Keratinocyte (primary cell): ENCODE results near the gene PLEKHA6. TPM values are rescaled to one million over a fixed set of nuclear protein-coding genes. Genes with fewer than 3 reads are reported as not detected.

Experiments
- DNase-seq: peaks from one replicate; pipeline ENCODE4 v3.0.0-alpha.2; 2011; ENCODE audit warnings: low read depth, missing footprints, low spot score
- FAIRE-seq: peaks from 2 replicates; lab custom pipeline; 2011; peaks lifted over from hg19 to GRCh38; lab: Jason Lieb, UNC
- H2AFZ ChIP-seq: 2 replicates; pipeline ENCODE4 v1.6.0; 2012; ENCODE audit warnings: low read length, control low read depth, inconsistent platforms; ENCODE audit not compliant: control insufficient read depth
- H3K27ac ChIP-seq: 2 replicates; pipeline ENCODE4 v1.5.1; 2011; ENCODE audit warnings: low read length; ENCODE audit not compliant: control insufficient read depth, insufficient read depth
- H3K27me3 ChIP-seq: 3 replicates; pipeline ENCODE4 v1.6.0; 2011; ENCODE audit warnings: low read length; ENCODE audit not compliant: control insufficient read depth, insufficient read depth; ENCODE audit errors: extremely low read depth
- H3K36me3 ChIP-seq, 2 experiments: 2 replicates in 1 of 2; 3 replicates in 1 of 2; pipeline ENCODE4 v1.5.1; 2011; ENCODE audit warnings: low read length in 2 of 2, mild to moderate bottlenecking in 1 of 2; ENCODE audit not compliant: control insufficient read depth in 2 of 2, insufficient read depth in 2 of 2; ENCODE audit errors: extremely low read depth in 1 of 2
- H3K4me1 ChIP-seq: 3 replicates; pipeline ENCODE4 v1.5.1; 2011; ENCODE audit warnings: low read length; ENCODE audit not compliant: control insufficient read depth, insufficient read depth; ENCODE audit errors: extremely low read depth
- H3K4me2 ChIP-seq: 3 replicates; pipeline ENCODE4 v1.6.0; 2011; ENCODE audit warnings: low read depth, low read length; ENCODE audit not compliant: control insufficient read depth, insufficient read depth; ENCODE audit errors: extremely low read depth
- H3K4me3 ChIP-seq, 3 experiments: fragments of 200-600 bp in 1 of 3; sonication (generic) in 1 of 3; 2 replicates in 2 of 3; 3 replicates in 1 of 3; pipeline ENCODE4 v1.5.1; 2011 to 2016; ENCODE audit warnings: low read length in 3 of 3, mild to moderate bottlenecking in 3 of 3, control low read depth in 2 of 3, inconsistent platforms in 1 of 3, low read depth in 1 of 3, mixed read lengths in 1 of 3, mixed run types in 1 of 3, moderate library complexity in 1 of 3; ENCODE audit not compliant: control insufficient read depth in 2 of 3, insufficient read depth in 2 of 3; ENCODE audit errors: extremely low read depth in 1 of 3
- H3K79me2 ChIP-seq: 2 replicates; pipeline ENCODE4 v1.6.0; 2012; ENCODE audit warnings: low read length; ENCODE audit not compliant: control insufficient read depth, insufficient read depth
- H3K9ac ChIP-seq: 3 replicates; pipeline ENCODE4 v1.6.0; 2011; ENCODE audit warnings: low read length; ENCODE audit not compliant: control insufficient read depth, insufficient read depth; ENCODE audit errors: extremely low read depth
- H3K9me1 ChIP-seq: 3 replicates; pipeline ENCODE4 v1.6.0; 2011; ENCODE audit warnings: low read length; ENCODE audit not compliant: control insufficient read depth, insufficient read depth; ENCODE audit errors: extremely low read depth
- H3K9me3 ChIP-seq: 2 replicates; pipeline ENCODE4 v1.5.1; 2012; ENCODE audit warnings: low read depth, low read length; ENCODE audit not compliant: control insufficient read depth
- H4K20me1 ChIP-seq: 3 replicates; pipeline ENCODE4 v1.6.0; 2011; ENCODE audit warnings: low read length; ENCODE audit not compliant: control insufficient read depth, insufficient read depth; ENCODE audit errors: extremely low read depth
- EZH2 ChIP-seq: IDR thresholded peaks from one replicate; pipeline ENCODE4 v1.6.1; 2012; ENCODE audit warnings: inconsistent platforms, mild to moderate bottlenecking, low read length, moderate library complexity
- dilution Hi-C: fragments of 300-500 bp; cut with MboI; formaldehyde crosslinking; loops from one replicate; pipeline ENCODE4 v1.7.0; 2020; ENCODE audit warnings: low sequenced_read_pairs; ENCODE audit not compliant: extremely low pct_ligation_motif_present
- polyA plus RNA-seq, 5 experiments: library from polyadenylated mRNA; depleted of rRNA in 3 of 5; stranded (reverse) in 3 of 5; stranded (forward) in 1 of 5; unstranded in 1 of 5; fragments of >200 nt; gene quantifications; 1 replicate in 1 of 5; 2 replicates in 3 of 5; 3 replicates in 1 of 5; pipeline versions ENCODE4 v1.2.1 to v1.2.3, GENCODE V29; 2011 to 2012; ENCODE audit warnings: missing spikeins in 2 of 5, low read depth in 1 of 5, low replicate concordance in 1 of 5
- TF ChIP-seq, protein P1 (sequence below), 3 experiments: IDR thresholded peaks in 1 of 3; conservative IDR thresholded peaks in 1 of 3; optimal IDR thresholded peaks in 1 of 3; 2 replicates in 2 of 3; 3 replicates in 1 of 3; pipeline versions ENCODE3 to v1.5.1; 2011; ENCODE audit warnings: low read length in 3 of 3, mild to moderate bottlenecking in 3 of 3, moderate library complexity in 2 of 3, control low read depth in 1 of 3, inconsistent platforms in 1 of 3; ENCODE audit not compliant: insufficient read depth in 2 of 3; ENCODE audit errors: extremely low read depth in 1 of 3

PLEKHA6 gene
- polyA plus RNA-seq, 1 donor (not counting 4 experiments of a cell fraction or from before 2014, with no cell fraction given), result 1.5 TPM

DNA sequence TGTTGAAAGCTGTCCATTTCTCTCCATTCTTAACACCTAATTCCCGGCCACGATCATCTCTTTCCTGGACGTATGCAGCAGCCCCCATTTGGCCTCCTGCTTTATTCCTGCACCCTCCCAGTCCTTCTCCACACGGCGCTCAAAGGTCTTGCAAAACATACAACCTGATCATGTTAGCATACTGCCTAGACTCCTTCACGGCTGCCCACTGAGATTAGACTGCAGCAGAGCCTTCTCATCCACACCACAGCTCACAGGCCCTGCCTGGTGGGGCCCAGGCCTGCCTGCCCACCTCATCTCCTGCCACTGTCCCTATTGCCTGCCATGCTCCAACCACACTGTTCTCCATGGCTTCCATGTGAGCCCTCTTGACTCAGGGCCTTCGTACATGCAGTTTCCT lies 148.7 kb downstream of the PLEKHA6 start:
- DNase-seq, result no peak
- no peak for TF ChIP-seq EZH2
- TF ChIP-seq, protein P1, sequence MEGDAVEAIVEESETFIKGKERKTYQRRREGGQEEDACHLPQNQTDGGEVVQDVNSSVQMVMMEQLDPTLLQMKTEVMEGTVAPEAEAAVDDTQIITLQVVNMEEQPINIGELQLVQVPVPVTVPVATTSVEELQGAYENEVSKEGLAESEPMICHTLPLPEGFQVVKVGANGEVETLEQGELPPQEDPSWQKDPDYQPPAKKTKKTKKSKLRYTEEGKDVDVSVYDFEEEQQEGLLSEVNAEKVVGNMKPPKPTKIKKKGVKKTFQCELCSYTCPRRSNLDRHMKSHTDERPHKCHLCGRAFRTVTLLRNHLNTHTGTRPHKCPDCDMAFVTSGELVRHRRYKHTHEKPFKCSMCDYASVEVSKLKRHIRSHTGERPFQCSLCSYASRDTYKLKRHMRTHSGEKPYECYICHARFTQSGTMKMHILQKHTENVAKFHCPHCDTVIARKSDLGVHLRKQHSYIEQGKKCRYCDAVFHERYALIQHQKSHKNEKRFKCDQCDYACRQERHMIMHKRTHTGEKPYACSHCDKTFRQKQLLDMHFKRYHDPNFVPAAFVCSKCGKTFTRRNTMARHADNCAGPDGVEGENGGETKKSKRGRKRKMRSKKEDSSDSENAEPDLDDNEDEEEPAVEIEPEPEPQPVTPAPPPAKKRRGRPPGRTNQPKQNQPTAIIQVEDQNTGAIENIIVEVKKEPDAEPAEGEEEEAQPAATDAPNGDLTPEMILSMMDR (optimal IDR thresholded peaks at IDR 0.05 in 1 of 3, IDR thresholded peaks at IDR 0.05 in 1 of 3, conservative IDR thresholded peaks at IDR 0.05 in 1 of 3; ENCODE audit: extremely low read depth in 1 of 3, insufficient read depth in 2 of 3, low read length in 3 of 3), result no peak
- Histone ChIP-seq H4K20me1 (no peaks in the 10 kb centered on the region), H3K9me1 (no peaks in the 10 kb centered on the region), H3K79me2 (no peaks in the 10 kb centered on the region), H3K4me2 (no peak overlapping the region), H3K4me3 (no peak overlapping the region), H2AFZ (no peak overlapping the region), H3K27ac (no peak overlapping the region), H3K9ac (no peak overlapping the region), H3K27me3 (no peaks in the 10 kb centered on the region), H3K4me1 (peaks cover 10% of the 10 kb centered on the region), H3K36me3 (no peaks in the 10 kb centered on the region), H3K9me3 (no peaks in the 10 kb centered on the region)
- dilution Hi-C loops, result no loop called here
- no peak for FAIRE-seq

DNA sequence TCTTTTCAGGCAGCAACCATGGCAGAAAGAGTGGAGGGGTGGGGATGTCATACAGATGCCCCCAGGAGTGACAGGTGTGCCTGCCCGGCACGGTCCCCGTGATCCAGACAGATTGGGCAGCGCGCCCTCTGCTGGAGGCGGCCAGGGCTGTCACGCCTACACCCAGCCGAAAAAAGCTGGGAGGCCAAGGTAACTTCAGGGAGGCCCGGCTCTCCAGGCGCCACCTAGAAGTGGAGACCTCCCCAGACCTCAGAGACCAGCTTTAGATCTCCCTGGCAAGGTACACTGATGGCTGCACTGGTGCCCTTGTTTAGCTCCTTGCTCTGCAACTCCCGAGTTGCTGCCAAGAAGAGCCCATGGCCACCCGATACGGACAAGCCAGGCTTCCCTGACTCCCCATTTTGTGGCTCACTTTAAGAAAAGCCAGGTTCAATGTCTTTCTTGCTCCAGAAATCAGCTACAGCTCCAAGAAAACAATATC lies 152.6 kb downstream of the PLEKHA6 start:
- no peak overlapping the region for H3K9ac ChIP-seq
- H3K4me2 ChIP-seq, result no peak overlapping the region
- H3K27ac ChIP-seq, result no peak overlapping the region
- peaks cover 3% of the 10 kb centered on the region for H3K4me1 ChIP-seq
- DNase-seq, result no peak
- H3K79me2 ChIP-seq, result no peaks in the 10 kb centered on the region
- FAIRE-seq, result no peak
- H3K36me3 ChIP-seq, result no peaks in the 10 kb centered on the region
- no peaks in the 10 kb centered on the region for H3K9me3 ChIP-seq
- TF ChIP-seq, protein P1 (optimal IDR thresholded peaks at IDR 0.05 in 1 of 3, IDR thresholded peaks at IDR 0.05 in 1 of 3, conservative IDR thresholded peaks at IDR 0.05 in 1 of 3; ENCODE audit: extremely low read depth in 1 of 3, insufficient read depth in 2 of 3, low read length in 3 of 3), result peak; percentile 92 to 98 (median 98)
- TF ChIP-seq EZH2, result no peak
- dilution Hi-C loops, result no loop called here
- H2AFZ ChIP-seq, result peak overlapping the region; percentile 35
- H3K27me3 ChIP-seq, result no peaks in the 10 kb centered on the region
- no peak overlapping the region for H3K4me3 ChIP-seq
- H4K20me1 ChIP-seq, result no peaks in the 10 kb centered on the region
- no peaks in the 10 kb centered on the region for H3K9me1 ChIP-seq
